Measurements from ENCODE around the gene ANTKMT.

The ANTKMT gene

DNA sequence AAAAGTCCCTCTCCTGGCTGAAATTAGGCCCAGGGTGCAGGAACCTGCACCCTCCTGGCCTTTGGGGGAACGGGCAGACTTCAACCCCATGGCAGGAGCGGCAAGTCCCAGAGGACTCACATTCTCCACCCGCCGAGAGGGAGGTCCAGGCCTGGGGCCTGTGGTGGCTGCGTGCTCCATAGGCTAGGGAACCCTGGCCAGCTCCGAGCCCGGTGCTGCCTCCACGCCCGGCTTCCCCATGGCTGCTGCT is 5.2 kb downstream of the ANTKMT start:
- no peak overlapping the region for H2AFZ ChIP-seq (ENCODE audit: low read depth, low read length, severe bottlenecking)
- TF ChIP-seq EZH2phosphoT487 (conservative IDR thresholded peaks at IDR 0.05; ENCODE audit: low read length) = no peak
- TF ChIP-seq, protein P1, sequence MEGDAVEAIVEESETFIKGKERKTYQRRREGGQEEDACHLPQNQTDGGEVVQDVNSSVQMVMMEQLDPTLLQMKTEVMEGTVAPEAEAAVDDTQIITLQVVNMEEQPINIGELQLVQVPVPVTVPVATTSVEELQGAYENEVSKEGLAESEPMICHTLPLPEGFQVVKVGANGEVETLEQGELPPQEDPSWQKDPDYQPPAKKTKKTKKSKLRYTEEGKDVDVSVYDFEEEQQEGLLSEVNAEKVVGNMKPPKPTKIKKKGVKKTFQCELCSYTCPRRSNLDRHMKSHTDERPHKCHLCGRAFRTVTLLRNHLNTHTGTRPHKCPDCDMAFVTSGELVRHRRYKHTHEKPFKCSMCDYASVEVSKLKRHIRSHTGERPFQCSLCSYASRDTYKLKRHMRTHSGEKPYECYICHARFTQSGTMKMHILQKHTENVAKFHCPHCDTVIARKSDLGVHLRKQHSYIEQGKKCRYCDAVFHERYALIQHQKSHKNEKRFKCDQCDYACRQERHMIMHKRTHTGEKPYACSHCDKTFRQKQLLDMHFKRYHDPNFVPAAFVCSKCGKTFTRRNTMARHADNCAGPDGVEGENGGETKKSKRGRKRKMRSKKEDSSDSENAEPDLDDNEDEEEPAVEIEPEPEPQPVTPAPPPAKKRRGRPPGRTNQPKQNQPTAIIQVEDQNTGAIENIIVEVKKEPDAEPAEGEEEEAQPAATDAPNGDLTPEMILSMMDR (IDR thresholded peaks at IDR 0.05; ENCODE audit: insufficient read depth, low read length, poor library complexity, severe bottlenecking) = no peak
- H3K36me3 ChIP-seq (ENCODE audit: low read length) = no peaks in the 10 kb centered on the region
- no peak overlapping the region for H3K4me3 ChIP-seq (ENCODE audit: insufficient read depth, low read length, poor library complexity, severe bottlenecking)
- no peaks in the 10 kb centered on the region for H3K27me3 ChIP-seq (ENCODE audit: low read length)
- peak overlapping the region; percentile 75 for H3K27ac ChIP-seq (ENCODE audit: low read depth, low read length)
- H3K9me2 ChIP-seq (replicated peaks; ENCODE audit: insufficient read depth, low read length) = no peaks in the 10 kb centered on the region
- no peaks in the 10 kb centered on the region for H3K79me2 ChIP-seq (ENCODE audit: insufficient read depth, low read length)
- H3K9ac ChIP-seq (ENCODE audit: low read length) = peak overlapping the region; percentile 84
- H4K20me1 ChIP-seq (ENCODE audit: low read depth, low read length) = no peaks in the 10 kb centered on the region; the same call in 1 of the 2 replicates
- H3K4me2 ChIP-seq (ENCODE audit: low read depth, low read length, poor library complexity, severe bottlenecking) = peak overlapping the region; percentile 85
- H3K9me3 ChIP-seq (ENCODE audit: insufficient read depth, low read length) = no peaks in the 10 kb centered on the region
- H3F3A ChIP-seq (ENCODE audit: insufficient read depth) = peaks cover 20% of the 10 kb centered on the region

DNA sequence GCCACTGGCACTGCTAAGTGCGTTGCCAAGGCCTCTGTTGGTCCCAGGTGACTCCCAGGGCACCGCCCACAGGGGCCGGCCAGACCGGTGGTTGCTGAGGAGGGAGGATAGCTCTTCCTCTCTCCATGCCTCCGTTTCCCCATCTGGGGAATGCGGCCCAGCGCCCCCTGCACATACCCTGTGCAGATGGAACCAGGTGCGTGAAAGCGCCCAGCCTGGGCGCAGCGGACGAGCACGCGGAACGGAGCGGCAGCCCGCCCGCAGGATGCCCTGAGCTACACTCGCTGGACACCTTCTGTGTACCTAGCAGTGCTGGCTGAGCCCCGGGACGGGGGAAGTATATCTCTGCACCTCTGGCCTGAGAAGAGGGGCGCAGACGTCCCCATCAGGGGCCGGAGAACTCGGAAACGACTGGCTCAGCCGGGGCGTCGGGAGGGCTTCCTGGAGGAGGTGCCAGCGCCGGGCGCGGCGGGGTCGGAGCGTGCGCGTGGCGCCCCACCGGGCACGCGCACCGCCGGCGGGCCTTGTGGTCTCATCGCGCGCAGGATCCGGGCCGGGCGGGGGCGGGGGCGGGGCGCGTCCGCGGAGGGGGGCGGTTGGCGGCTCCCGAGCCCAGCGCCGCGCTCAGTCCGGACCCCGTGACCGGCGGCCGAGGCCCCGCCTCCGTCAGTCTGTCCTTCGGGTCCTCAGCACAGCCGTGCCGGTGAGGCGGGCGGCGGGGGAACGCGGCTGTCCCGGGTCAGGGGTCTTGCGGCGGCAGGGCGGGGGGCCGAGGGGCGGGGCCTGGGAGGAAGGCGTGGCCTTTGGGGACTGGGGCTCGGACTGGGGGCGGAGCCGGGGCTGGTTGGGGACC is 5.7 kb downstream of the ANTKMT start, which contains the start of the genes CCDC78 and HAGHL:
Gene CCDC78 (minus strand): TSS at position 6 of the 853 bp plus-strand sequence. CDS start 76 bp downstream, outside the sequence.
Gene HAGHL (plus strand): TSS at position 669 of the 853 bp plus-strand sequence. CDS start 404 bp downstream, outside the sequence.
- no peak within 1 kb of the TSS for H2AFZ ChIP-seq (ENCODE audit: low read depth, low read length, severe bottlenecking)

DNA sequence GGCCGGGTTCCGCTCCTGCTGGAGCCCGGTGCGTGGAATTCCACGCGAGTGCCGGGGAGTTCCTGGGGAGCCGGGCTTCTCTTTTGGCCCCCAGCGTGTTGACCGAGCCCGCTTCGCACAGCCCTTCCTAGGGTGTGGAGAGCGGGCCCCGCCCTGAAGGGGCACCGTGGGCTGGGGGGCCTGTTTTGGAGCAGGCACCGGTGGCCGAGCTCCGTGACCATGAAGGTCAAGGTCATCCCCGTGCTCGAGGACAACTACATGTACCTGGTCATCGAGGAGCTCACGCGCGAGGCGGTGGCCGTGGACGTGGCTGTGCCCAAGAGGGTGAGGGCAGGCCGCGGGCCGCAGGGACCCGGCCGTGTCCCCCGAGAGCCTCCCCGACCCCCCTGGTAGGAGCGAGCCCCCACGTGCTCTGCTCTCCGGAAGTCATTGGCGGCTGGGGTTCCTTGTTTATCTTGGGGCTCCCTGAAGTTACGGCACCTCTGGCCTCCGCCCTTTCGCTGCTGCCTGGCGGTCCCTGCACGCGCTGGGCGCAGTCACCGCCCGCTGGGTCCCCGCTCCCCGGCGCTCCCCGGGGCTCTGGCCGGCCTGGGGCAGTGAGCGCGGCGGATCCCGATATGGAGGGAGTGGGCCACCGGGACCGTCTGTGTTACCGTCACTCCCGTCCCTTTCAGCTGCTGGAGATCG is 6.5 kb downstream of the ANTKMT start:
- Histone ChIP-seq H3K27ac (ENCODE audit: low read depth, low read length) (peak overlapping the region; percentile 75), H2AFZ (ENCODE audit: low read depth, low read length, severe bottlenecking) (no peak overlapping the region), H3K9ac (ENCODE audit: low read length) (peak overlapping the region; percentile 84), H3F3A (ENCODE audit: insufficient read depth) (peaks cover 20% of the 10 kb centered on the region), H3K36me3 (ENCODE audit: low read length) (no peaks in the 10 kb centered on the region), H4K20me1 (ENCODE audit: low read depth, low read length) (no peaks in the 10 kb centered on the region), H3K4me2 (ENCODE audit: low read depth, low read length, poor library complexity, severe bottlenecking) (peak overlapping the region; percentile 85), H3K79me2 (ENCODE audit: insufficient read depth, low read length) (no peaks in the 10 kb centered on the region), H3K9me3 (ENCODE audit: insufficient read depth, low read length) (no peaks in the 10 kb centered on the region), H3K4me3 (ENCODE audit: insufficient read depth, low read length, poor library complexity, severe bottlenecking) (peak overlapping the region; percentile 86), H3K9me2 (replicated peaks; ENCODE audit: insufficient read depth, low read length) (no peaks in the 10 kb centered on the region), H3K27me3 (ENCODE audit: low read length) (no peaks in the 10 kb centered on the region)
- TF ChIP-seq, protein P1 (IDR thresholded peaks at IDR 0.05; ENCODE audit: insufficient read depth, low read length, poor library complexity, severe bottlenecking) = no peak
- no peak for TF ChIP-seq EZH2phosphoT487 (conservative IDR thresholded peaks at IDR 0.05; ENCODE audit: low read length)

More for the DNA sequence above, 5.7 kb downstream of the ANTKMT start, which contains the start of the genes CCDC78 and HAGHL:
- H3K27me3 ChIP-seq (ENCODE audit: low read length) = no peaks in the 10 kb centered on the region
- H3K4me3 ChIP-seq (ENCODE audit: insufficient read depth, low read length, poor library complexity, severe bottlenecking) = peak within 1 kb of the TSS; percentile 86
- peak within 1 kb of the TSS; percentile 84 for H3K9ac ChIP-seq (ENCODE audit: low read length)
- H3K79me2 ChIP-seq (ENCODE audit: insufficient read depth, low read length) = no peaks in the 10 kb centered on the region
- no peaks in the 10 kb centered on the region for H3K9me2 ChIP-seq (replicated peaks; ENCODE audit: insufficient read depth, low read length)
- no peaks in the 10 kb centered on the region; the same call in 1 of the 2 replicates for H4K20me1 ChIP-seq (ENCODE audit: low read depth, low read length)
- H3F3A ChIP-seq (ENCODE audit: insufficient read depth) = peaks cover 20% of the 10 kb centered on the region
- no peaks in the 10 kb centered on the region for H3K36me3 ChIP-seq (ENCODE audit: low read length)
- TF ChIP-seq, protein P1 (IDR thresholded peaks at IDR 0.05; ENCODE audit: insufficient read depth, low read length, poor library complexity, severe bottlenecking) = no peak
- TF ChIP-seq EZH2phosphoT487 (conservative IDR thresholded peaks at IDR 0.05; ENCODE audit: low read length) = no peak
- H3K27ac ChIP-seq (ENCODE audit: low read depth, low read length) = peak within 1 kb of the TSS; percentile 75
- peak within 1 kb of the TSS; percentile 85 for H3K4me2 ChIP-seq (ENCODE audit: low read depth, low read length, poor library complexity, severe bottlenecking)
- H3K9me3 ChIP-seq (ENCODE audit: insufficient read depth, low read length) = no peaks in the 10 kb centered on the region

Measured in SU-DHL-6 (cell line).